ENCODE data around the gene NUF2.
A peak's percentile ranks its signal among the peaks of the same experiment; 100 is the strongest.
"Not testable (repeated sequence)": the region's sequence is repeated elsewhere in the genome, so short reads cannot be mapped to it uniquely, and the experiment has no call there.

The NUF2 gene

GRCh38 chr1:163335216-163335615, 13.5 kb downstream of the NUF2 start:
- no peak for DNase-seq (ENCODE audit: low read depth)

- peak; percentile 73 for DNase-seq (ENCODE audit: low read depth)
These were observed 15.9 kb downstream of the NUF2 start for GRCh38 chr1:163337631-163338030.

GRCh38 chr1:163346326-163346870, 24.6 kb downstream of the NUF2 start:
- peak; percentile 16 for DNase-seq (ENCODE audit: low read depth)

- DNase-seq (ENCODE audit: low read depth) = no peak
These were observed 25.4 kb downstream of the NUF2 start for GRCh38 chr1:163347106-163347505.

- no peak for DNase-seq (ENCODE audit: low read depth)
These were observed 30.2 kb downstream of the NUF2 start for GRCh38 chr1:163351912-163352311.

- peak; percentile 24 for DNase-seq (ENCODE audit: low read depth)
These were observed 35.6 kb downstream of the NUF2 start for GRCh38 chr1:163357378-163357777.

- not testable (repeated sequence) for DNase-seq (ENCODE audit: low read depth)
These were observed 36.4 kb downstream of the NUF2 start for GRCh38 chr1:163358172-163358571.

GRCh38 chr1:163361123-163361934, 39.6 kb downstream of the NUF2 start:
- peak; percentile 11 for DNase-seq (ENCODE audit: low read depth)

- no peak for DNase-seq (ENCODE audit: low read depth)
These were observed 43.4 kb downstream of the NUF2 start for GRCh38 chr1:163365186-163365585.

- DNase-seq (ENCODE audit: low read depth) = no peak
These were observed 44.8 kb downstream of the NUF2 start for GRCh38 chr1:163366555-163366954.

- DNase-seq (ENCODE audit: low read depth) = no peak
These were observed 46.0 kb downstream of the NUF2 start for GRCh38 chr1:163367721-163368120.

GRCh38 chr1:163372576-163372975, 50.8 kb downstream of the NUF2 start:
- DNase-seq (ENCODE audit: low read depth) = no peak

- no peak for DNase-seq (ENCODE audit: low read depth)
These were observed 56.8 kb downstream of the NUF2 start for GRCh38 chr1:163378554-163378953.

GRCh38 chr1:163379801-163380200, 58.0 kb downstream of the NUF2 start:
- no peak for DNase-seq (ENCODE audit: low read depth)

- no peak for DNase-seq (ENCODE audit: low read depth)
These were observed 59.9 kb downstream of the NUF2 start for GRCh38 chr1:163381487-163382184.

GRCh38 chr1:163382395-163382794, 60.6 kb downstream of the NUF2 start:
- no peak for DNase-seq (ENCODE audit: low read depth)

GRCh38 chr1:163387146-163387545, 65.4 kb downstream of the NUF2 start:
- no peak for DNase-seq (ENCODE audit: low read depth)

- DNase-seq (ENCODE audit: low read depth) = no peak
These were observed 67.2 kb downstream of the NUF2 start for GRCh38 chr1:163388970-163389369.

GRCh38 chr1:163395790-163396189, 74.0 kb downstream of the NUF2 start:
- peak; percentile 38 for DNase-seq (ENCODE audit: low read depth)

GRCh38 chr1:163397451-163398200, 75.9 kb downstream of the NUF2 start:
- no peak for DNase-seq (ENCODE audit: low read depth)

GRCh38 chr1:163399001-163399400, 77.2 kb downstream of the NUF2 start:
- no peak for DNase-seq (ENCODE audit: low read depth)

GRCh38 chr1:163399976-163400601, 78.3 kb downstream of the NUF2 start:
- no peak for DNase-seq (ENCODE audit: low read depth)

Data from EH (cell line).